ENCODE data around the gene RGS14.
"Not testable (repeated sequence)": the region's sequence is repeated elsewhere in the genome, so short reads cannot be mapped to it uniquely, and the experiment has no call there.

The RGS14 gene

DNA sequence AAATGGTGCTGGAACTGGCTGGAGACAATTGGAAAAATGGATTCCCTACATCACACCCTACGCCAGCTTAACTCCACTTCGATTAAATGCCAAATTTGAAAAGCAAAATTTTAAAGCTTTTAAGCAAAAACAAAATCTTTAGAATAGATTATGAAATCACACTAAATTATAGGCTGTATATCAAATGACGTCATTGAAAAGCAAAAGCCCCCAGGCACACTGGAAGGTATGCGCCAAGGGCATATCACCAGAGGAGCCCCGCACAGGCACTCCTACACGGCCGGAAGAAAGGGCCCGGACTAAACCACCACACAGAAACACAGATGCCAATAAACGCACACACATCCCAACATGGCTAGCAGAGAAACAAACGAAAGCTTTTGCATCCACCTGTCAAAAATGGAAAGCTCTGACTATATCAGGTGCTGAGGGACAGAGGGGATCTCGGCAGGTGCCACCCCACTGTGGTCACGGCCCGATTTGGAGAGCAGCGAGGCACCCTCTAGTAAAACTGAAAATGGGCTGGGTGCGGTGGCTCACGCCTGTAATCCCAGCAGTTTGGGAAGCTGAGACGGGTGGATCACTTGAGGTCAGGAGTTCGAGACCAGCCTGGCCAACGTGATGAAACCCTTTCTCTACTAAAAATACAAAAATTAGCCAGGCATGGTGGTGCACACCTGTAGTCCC lies 29.0 kb upstream of the RGS14 start:
- no peak for DNase-seq

DNA sequence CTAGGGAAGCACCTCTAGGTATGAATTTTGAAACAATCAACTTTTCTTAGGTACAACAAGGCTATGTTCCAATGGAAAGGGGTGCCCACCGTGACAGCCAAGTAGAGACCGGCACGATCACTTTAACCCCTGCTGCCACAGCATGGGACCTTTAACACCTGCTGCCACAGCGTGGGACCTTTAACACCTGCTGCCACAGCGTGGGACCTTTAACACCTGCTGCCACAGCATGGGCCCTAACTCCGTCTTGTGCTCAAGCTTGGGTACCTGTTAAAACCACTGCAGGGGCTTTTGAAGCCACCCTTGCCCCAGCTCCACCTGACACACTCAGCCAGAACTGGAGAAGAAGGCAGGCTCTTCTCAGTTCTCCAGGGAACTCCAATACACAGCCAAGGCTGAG lies 27.8 kb upstream of the RGS14 start:
- DNase-seq, result no peak

DNA sequence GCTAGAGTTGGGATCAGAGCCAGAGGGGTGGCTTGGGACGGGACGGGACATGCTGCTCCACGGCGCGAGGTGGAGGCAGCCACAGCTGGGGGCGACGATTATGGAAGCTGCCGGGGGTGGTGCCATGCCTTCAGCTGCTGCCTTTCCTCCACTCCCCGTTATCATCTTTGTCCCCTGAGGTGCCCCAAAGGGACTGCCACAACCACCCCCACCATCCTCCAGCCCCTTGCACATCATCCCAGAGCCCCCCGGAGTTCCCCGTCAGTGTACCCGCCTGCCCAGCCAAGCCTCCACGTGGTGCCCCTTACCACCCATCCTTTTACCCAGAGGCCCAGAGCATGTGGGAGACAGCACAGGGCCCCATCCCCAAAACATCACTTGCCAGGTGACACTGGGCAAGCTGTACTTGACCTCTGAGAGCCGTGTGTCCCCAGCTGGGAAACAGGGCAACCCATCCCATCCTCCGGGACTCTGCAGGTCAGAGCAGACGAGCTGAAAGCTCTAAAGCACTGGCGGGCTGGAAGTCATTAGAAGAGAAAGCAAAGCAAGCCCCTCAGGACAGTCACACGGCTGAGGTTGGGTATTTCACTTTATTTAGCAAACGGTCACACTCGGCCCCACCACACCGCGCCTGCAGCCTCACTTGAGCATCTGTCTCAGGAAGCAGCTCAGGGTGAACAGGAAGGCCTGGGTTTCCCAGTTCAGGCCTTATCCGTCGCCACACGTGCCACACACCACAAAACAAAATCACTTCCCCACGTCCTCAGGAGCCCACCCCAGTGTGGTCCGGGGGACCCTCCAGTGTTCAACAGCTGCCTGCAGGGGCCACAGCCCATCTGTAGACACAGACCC lies 26.5 kb upstream of the RGS14 start:
- no peak for DNase-seq

DNA sequence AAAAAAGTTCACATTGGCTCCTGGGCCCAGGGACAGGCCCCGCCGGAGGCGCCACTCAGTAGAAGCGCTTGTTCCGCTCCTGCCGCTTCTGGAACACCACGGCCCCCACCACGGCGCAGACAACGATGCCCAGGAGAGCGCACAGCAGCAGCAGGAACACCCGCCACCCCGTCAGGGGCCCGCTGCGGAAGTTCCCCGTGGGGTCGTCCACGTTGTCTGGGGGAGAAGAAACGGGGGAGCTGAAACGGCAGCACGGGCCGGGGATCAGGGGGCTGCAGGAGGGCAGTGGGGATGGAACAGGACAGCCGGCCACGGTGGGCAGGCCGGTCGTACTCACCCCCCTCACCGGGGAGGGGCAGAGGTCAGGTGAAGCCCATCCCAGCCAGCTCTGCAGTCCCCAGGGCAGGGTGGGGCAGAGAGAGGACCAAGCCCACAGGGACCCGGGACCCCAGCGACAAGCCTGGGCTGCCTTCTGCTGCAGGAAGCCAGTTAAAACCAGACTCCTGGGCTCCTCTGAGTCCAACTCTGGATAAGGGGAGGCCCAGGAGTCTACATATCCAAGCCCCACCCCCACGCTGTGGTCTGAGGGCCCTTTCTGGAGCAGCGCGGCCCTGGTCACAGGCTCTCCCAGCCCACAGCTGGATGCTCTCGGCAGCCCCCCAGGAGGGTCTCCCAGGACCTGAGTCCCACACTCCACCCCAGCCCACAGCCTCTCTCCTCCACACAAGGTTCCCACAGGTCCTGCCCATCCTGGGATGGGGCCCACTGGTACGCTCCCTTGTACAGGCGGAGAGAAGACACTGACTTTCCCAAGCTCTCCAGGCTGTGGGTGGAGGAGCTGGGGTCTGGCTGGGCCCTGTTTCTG lies 25.5 kb upstream of the RGS14 start:
- no peak for DNase-seq

DNA sequence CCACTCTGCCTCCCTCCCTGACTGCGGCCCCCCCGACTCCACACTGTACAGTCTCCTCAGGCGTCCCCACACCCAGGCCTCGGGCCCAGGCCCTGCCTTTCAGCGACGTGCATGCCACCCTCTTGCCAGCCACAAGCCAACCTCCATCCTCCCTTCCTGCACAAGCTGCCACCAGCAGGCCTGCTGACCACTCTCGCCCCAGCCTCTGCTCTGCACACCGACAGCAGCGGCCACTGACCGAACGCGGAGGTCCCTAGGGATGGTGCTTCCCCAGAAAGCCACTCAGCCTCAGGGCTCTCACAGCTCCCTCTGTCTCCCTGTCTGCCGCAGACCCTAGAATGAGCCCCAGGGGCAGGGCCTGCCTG lies 24.8 kb upstream of the RGS14 start:
- no peak for DNase-seq

DNA sequence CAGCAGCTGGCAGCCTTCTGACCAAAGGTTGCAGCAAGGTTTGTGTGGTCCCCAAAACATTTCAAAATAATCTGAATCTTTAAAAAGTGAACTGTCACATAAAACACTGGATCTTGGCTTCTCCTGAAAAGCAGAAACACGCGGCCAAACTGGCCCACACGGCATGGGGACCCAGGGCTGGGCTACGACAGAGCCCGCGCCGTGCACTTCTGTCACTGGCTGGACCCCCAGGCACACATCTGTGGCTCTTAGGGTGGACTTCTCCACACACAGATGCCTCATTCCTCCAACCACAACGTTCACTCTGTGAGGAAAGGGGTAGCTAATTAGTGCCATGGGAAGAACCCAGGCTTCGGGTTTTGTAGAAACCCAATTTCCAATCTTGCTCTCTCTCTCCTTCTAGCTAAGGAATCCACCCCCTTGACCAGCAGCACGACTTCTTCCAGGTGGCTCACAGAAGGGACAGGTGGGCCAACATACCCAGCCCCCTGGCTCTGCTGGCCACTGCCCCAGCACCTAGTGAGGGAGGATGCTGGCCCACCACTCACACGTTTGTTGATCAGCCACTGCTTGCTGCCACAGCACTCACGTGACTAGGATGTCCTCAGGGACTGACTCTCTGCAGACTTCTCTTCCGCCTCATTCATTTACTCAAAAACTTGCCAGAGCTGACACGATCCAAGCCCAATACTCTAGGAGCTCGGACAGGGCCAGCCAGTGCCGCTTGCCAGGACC lies 24.1 kb upstream of the RGS14 start:
- DNase-seq, result no peak

DNA sequence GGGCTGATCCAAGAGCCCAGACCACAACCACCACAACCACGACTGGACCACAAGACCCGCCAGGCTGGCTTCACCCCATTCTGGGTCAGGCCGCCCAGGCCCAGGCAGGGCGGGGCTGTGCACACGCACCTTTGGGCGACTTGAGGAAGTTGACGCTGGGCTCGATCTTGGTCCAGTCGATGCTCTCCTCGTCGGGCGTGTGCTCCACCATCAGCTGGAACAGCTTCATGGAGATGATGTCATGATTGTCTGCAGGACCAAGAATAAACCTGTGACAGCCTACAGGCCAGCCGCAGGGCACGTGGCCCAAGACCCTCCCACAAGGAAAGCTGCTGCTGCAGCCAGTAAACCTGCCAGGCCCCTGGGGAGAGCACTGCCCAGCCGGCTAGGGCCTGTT lies 23.6 kb upstream of the RGS14 start:
- no peak for DNase-seq

DNA sequence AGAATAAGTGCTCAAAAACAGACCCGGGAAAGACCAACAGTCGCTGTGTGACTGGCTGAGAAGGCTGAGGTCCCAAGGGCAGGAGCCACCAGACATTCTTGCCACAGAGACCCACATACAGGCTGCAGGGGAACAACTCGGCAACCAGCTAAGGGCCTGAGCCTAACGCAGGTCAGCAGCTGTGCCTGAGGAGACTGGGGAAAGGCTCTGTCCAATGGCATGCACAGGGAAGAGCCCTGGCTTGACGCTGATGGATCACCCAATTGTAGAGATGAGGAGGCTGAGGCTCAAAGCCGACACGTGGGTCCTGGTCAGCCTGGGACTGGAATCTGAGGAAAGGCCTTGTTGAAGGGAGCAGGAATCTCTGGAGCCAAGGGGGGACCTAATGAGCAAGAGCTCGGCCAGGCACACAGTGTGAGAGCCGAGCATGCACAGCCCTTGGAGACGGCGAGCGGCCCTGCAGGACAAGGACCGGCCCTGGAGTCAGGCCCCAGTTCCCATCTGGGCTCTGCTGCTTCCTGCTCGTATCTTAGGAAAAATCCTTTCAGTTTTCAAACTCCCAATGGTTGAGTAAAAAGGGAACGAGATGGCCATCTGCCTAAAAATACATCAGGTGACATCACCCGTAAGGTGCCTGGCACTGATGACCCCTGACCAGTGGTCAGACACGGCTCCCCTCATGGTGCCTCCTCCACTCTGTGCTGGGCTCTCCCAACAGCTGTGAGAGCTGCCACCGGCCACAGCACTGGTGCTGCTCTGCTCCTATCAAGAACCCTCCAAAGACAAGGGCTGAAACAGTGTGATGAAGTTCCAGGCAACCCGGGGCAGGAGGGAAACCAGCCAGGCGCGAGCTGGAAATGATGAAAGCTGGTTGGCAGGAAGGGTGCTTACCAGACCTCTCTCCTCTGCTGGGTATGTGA lies 22.7 kb upstream of the RGS14 start:
- DNase-seq, result no peak

DNA sequence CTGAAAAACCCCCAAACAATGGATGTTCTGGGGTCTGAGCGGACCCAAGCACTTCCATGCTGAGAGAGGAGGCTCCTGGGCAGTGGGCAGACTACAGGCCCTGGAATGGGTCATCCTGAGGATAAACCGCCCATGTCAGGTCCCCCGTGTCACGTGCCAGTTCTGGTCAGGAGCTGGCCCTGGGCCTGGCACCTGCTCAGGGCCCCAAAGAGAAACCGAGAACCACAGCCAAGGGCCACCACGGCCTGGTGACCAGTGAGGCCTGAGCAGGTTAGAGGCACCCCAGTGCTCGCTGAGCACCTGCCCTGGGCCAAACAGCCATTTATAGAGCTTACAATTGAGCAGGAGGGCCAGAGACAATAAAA lies 22.0 kb upstream of the RGS14 start:
- DNase-seq, result no peak

DNA sequence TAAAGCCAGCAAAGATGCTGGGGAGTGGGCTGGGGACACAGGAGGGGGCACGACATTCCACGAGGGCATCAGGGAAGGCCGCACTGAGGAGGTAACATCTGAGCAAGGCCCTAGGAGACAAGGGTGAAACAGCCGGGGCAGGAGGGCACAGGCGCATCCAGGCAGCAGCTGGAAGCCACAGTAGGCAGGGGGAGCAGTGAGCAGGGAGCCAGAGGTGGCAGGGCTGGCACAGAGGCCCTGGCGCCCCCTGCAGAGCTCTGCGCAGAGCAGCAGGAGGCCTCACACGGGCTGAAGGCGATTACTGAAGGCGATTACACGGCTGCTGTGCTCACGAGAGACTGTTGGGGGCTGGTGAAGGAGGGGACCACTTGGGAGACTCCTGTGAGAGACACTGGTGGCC lies 21.6 kb upstream of the RGS14 start:
- no peak for DNase-seq

DNA sequence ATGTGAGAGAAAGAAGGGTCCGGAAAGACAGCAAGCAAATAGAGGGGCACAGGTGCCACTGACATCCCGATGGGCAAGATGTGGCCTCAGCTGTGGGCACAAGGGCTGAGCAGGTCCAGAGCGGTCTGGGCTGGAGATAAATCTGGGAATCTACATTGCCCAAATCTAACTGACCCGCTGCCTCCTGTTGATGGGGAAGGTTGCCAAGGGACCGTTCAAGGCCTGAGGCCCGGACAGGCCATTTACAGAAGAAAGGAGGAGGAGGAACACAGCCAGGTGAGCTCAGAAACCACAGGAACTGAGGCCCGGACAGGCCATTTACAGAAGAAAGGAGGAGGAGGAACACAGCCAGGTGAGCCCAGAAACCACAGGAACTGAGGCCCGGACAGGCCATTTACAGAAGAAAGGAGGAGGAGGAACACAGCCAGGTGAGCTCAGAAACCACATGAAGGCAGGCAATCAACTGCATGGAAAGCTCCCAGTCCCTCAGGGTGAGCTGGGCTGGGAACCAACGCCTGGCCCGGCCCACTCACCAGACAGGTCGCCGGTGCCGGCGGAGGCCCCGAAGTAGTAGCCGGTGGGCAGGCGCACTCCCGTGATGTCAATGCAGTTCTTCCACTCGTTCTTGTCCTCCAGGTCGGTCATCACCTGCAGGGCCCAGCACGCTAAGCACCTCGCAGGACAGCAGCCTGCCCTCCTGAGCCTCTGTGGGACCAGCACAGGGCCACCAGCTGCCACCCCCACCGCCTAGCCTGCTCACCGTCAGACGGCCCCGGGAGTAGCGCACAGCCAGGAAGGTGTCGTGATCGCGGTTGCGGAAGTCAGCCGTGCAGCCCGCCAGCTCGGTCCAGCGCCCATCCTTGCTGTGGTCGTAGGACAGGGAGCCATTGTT lies 20.9 kb upstream of the RGS14 start:
- no peak for DNase-seq

DNA sequence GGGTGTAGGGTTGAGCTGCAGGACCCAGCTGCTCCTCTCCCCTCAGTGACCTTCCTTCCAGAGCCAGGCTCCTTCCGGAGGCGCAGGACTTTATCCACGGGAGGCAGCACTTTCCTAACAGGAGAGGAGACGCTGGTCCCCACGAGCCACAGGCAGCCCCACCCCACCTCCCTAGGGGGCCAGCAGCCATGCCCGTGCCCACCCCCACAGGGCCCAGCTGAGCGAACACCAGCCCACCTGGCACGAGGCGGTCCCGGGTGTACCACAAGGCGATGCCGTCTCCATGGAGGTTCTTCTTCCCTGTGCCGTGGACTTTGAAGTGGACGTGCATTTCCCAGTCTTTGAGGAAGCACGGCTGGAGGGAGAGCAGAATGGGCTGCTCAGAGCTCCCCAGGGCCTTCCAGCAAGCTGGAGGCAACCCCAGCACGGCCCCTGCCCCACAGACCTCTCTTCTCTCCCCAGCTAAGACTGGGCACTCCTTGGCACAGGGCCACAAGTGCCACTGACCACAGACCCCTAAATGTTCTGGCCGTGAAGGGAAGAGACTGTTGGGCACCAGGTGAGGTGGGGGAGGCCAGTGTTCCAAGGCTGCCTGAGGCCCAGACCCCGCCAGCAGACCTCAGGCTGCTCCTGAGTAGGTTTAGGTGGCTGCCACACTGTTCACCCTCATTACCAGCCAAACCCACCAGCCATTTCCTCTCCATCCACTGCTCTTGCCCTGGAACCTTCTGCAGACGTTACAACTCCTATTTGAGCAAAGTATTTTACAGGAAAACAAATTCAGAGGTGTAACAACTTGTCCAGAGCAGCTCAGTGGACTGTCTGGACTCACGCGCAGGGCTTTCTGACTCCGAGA lies 19.2 kb upstream of the RGS14 start:
- no peak for DNase-seq

DNA sequence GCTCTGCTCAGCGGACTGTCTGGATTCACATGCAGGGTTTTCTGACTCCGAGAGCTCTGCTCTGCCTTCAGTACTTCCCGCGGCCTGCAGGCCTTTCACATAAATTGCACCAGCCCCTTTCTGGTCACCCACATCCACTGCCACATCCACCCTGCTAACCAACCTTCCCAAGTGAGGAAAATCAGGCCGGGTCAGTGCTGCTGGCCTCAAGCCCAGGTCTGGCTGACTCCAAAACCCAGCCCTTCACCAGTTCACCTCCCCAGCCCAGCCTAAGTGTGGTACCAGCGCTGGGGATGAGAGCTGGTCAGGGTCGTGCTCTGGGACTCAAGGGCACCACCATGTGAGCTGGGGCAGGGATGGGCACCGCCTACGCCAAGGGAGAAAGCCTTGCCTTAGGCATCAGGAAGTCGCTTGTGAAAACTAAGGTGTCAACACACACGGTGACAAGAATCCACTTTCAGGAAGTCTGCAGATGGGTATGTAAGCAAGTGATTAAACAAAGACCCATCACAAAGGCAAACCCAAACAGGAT lies 18.6 kb upstream of the RGS14 start:
- DNase-seq, result no peak

DNA sequence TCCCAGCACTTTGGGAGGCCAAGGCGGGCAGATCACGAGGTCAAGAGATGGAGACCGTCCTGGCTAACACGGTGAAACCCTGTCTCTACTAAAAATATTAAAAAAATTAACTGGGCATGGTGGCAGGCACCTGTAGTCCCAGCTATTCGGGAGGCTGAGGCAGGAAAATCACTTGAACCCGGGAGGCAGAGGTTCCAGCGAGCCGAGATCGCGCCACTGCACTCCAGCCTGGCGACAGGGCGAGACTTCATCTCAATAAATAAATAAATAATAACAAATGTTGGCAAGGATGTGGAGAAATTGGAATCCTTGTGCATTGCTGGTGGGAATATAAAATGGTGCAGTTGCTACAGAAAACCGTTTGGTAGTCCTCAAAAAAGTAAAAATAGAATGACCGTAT lies 14.7 kb upstream of the RGS14 start:
- not testable (repeated sequence) for DNase-seq

DNA sequence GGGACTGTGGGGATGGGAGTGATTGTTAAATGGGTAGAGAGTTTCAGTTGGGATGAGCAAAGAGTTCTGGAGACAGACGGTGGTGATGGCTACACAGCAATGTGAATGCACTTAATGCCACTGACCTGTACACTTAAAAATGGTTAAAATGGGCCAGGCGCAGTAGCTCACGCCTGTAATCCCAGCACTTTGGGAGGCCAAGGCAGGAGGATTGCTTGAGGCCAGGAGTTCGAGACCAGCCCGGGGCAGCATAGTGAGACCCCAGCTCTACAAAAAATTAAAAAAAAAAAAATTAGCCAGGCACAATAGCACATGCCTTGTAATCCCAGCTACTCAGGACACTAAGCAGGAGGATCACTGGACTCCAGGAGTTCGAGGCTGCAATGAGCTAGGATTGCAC lies 13.9 kb upstream of the RGS14 start:
- no peak for DNase-seq

DNA sequence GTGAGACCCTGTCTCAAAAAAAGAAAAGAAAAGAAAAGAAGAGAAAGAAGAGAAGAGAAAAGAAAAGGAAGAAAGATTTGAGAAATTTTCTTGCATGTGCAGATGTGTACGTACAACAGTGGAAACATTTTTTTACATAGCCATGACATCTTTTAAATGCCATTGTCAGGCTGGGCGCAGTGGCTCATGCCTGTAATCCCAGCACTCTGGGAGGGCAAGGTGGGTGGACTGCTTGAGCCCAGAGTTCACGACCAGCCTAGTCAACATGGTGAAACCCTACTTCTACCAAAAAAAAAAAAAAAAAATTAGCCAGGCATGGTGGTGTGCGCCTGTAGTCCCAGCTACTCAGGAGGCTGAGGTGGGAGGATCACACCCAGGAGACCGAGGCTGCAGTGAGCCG lies 12.8 kb upstream of the RGS14 start:
- DNase-seq, result no peak

DNA sequence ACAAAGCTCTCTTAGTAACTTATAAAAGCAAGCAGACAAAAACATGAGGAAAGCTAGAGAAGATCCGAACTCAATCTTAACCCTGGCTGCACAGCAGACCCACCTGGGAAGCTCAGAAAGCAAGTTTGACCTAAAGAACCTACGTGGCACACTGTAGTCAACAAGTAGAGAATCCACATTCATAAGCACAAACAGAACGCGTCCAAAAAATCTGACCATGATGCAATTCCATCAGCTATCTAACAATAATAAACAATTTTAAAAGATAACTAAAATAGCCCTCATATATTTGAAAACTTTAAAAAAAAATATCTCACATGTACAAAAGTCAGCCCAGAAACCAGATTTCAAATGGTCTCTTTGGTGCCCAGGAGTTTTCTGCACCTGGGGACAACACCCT lies 10.9 kb upstream of the RGS14 start:
- no peak for DNase-seq

DNA sequence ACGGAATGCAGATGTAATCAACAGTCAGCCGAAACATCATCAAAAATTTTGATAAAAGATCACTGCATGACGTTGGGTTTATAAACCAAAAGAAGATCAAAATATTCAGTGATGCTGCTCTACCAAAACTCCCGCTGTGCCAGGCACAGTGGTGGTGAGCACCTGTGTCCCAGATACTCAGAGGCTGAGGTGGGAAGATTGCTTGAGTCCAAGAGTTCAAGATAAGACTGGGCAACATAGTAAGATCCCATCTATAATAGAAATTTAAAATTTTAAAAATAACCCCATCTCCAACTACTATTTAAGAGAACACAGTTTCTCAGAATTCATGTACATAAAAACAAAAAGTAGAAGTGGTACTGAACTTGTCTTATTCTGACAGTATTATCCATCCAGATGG lies 10.0 kb upstream of the RGS14 start:
- no peak for DNase-seq

DNA sequence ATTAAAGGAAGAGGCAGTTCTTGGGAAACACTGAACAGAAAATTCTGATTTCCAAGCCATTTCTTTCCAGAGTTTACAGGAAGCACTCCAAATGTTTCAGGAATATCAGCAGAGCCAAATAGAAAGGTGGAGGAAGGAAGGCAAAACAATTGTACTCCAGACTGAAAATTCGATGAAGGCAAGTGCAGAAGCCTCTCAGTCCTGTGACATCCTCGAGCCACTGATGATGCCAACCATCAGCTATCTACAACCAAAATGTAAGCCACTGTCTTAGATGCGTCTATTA lies 8.4 kb upstream of the RGS14 start:
- DNase-seq, result no peak

DNA sequence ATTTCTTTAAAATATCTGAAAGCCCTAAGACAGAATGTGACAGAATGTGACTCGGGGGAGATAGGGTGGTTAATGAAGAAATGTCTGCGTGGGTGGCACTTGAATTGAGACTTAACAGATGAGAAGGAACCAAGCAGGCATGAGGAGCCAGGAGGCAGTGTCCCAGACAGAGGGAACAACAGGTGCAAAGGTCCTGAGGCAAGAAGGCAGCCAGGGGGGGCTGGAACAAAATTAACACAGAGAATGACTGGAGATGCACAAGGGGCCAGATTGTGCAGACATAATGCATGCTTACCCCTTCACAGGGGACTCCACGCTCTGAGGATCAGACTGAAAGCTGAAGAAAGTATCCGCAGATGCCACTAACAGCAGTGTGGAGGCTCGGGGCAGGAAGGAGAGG lies 8.0 kb upstream of the RGS14 start:
- DNase-seq, result no peak
